T-helper 1 cell (primary cell): ENCODE data around the gene ITSN1.

Experiments
- DNase-seq, 5 donors: peaks; one replicate each; pipeline ENCODE4 v3.0.0-alpha.2; 2012 to 2020

ITSN1 gene

GRCh38 chr21:33817138-33817537 is 174.8 kb downstream of the ITSN1 start:
- no peak for DNase-seq

GRCh38 chr21:33817663-33818451 is 175.6 kb downstream of the ITSN1 start:
- no peak for DNase-seq

- no peak for DNase-seq
Observed at GRCh38 chr21:33820230-33820770, 178.0 kb downstream of the ITSN1 start.

- no peak for DNase-seq
Observed at GRCh38 chr21:33820798-33821197, 178.5 kb downstream of the ITSN1 start.

- no peak for DNase-seq
Observed at GRCh38 chr21:33821503-33822322, 179.4 kb downstream of the ITSN1 start.

- no peak for DNase-seq
Observed at GRCh38 chr21:33824156-33824941, 182.0 kb downstream of the ITSN1 start.

GRCh38 chr21:33825419-33825818 is 183.1 kb downstream of the ITSN1 start:
- no peak for DNase-seq

GRCh38 chr21:33825915-33826314 is 183.6 kb downstream of the ITSN1 start:
- no peak for DNase-seq

GRCh38 chr21:33828083-33828482 is 185.8 kb downstream of the ITSN1 start:
- DNase-seq = no peak

GRCh38 chr21:33828577-33828976 is 186.3 kb downstream of the ITSN1 start:
- DNase-seq = no peak

GRCh38 chr21:33829844-33830243 is 187.5 kb downstream of the ITSN1 start:
- DNase-seq = no peak

GRCh38 chr21:33831962-33832659 is 189.8 kb downstream of the ITSN1 start:
- DNase-seq = no peak

- DNase-seq = no peak
Observed at GRCh38 chr21:33834801-33835500, 192.7 kb downstream of the ITSN1 start.

- no peak for DNase-seq
Observed at GRCh38 chr21:33835920-33836319, 193.6 kb downstream of the ITSN1 start.

- no peak for DNase-seq
Observed at GRCh38 chr21:33836408-33836807, 194.1 kb downstream of the ITSN1 start.

- DNase-seq = no peak
Observed at GRCh38 chr21:33839167-33839716, 196.9 kb downstream of the ITSN1 start.

- DNase-seq = no peak
Observed at GRCh38 chr21:33839806-33840205, 197.5 kb downstream of the ITSN1 start.

GRCh38 chr21:33840771-33841170 is 198.5 kb downstream of the ITSN1 start:
- DNase-seq = no peak

- DNase-seq = no peak
Observed at GRCh38 chr21:33841561-33841960, 199.3 kb downstream of the ITSN1 start.

- DNase-seq = no peak
Observed at GRCh38 chr21:33843216-33843615, 200.9 kb downstream of the ITSN1 start.
